ENCODE measurements around the gene LY86.

LY86 gene

GRCh38 chr6:6570929-6571671 is 17.4 kb upstream of the LY86 start:
- DNase-seq: no peak

- DNase-seq: no peak
Measured at GRCh38 chr6:6575143-6575542, 13.4 kb upstream of the LY86 start.

- DNase-seq: no peak
Measured at GRCh38 chr6:6577735-6578134, 10.8 kb upstream of the LY86 start.

- no peak for DNase-seq
Measured at GRCh38 chr6:6579281-6579680, 9.2 kb upstream of the LY86 start.

GRCh38 chr6:6580225-6580856 is 8.2 kb upstream of the LY86 start:
- no peak for DNase-seq

- DNase-seq: no peak
Measured at GRCh38 chr6:6581054-6581453, 7.5 kb upstream of the LY86 start.

- DNase-seq: no peak
Measured at GRCh38 chr6:6582131-6582530, 6.4 kb upstream of the LY86 start.

- DNase-seq: no peak
Measured at GRCh38 chr6:6583836-6584235, 4.7 kb upstream of the LY86 start.

GRCh38 chr6:6584310-6585002 is 4.1 kb upstream of the LY86 start:
- no peak for DNase-seq

GRCh38 chr6:6585003-6585311 is 3.6 kb upstream of the LY86 start:
- no peak for DNase-seq

- no peak for DNase-seq
Measured at GRCh38 chr6:6586167-6586566, 2.4 kb upstream of the LY86 start.

GRCh38 chr6:6586671-6587526 is 1.6 kb upstream of the LY86 start:
- DNase-seq: no peak

- DNase-seq: no peak
Measured at GRCh38 chr6:6587696-6588063, 840 bp upstream of the LY86 start.

- no peak for DNase-seq
Measured at GRCh38 chr6:6588924-6589709, 597 bp downstream of the LY86 start.

- no peak for DNase-seq
Measured at GRCh38 chr6:6590530-6590929, 2.0 kb downstream of the LY86 start.

- no peak for DNase-seq
Measured at GRCh38 chr6:6591778-6592465, 3.4 kb downstream of the LY86 start.

GRCh38 chr6:6592826-6593475 is 4.4 kb downstream of the LY86 start:
- no peak for DNase-seq

GRCh38 chr6:6593867-6594468 is 5.4 kb downstream of the LY86 start:
- no peak for DNase-seq

GRCh38 chr6:6595025-6595424 is 6.5 kb downstream of the LY86 start:
- no peak for DNase-seq

- no peak for DNase-seq
Measured at GRCh38 chr6:6595952-6596351, 7.4 kb downstream of the LY86 start.

Measured in NCI-H1417 treated with DMSO at 0.1 percent for 48 hours (cell line).